ENCODE data around the gene NFATC2IP. TPM values are rescaled to one million over a fixed set of nuclear protein-coding genes. Genes with fewer than 3 reads are reported as not detected.

Gene NFATC2IP
- total and polyA plus RNA-seq, 2 of the 8 experiments (the other 6 are each of a cell fraction or from before 2014, with no cell fraction given): 54.4 to 71.5 TPM

GRCh38 chr16:28946681-28947080 lies 4.1 kb upstream of the NFATC2IP start:
- WGBS, 2 experiments (ENCODE audit: extremely low coverage in 1 of 2, insufficient coverage in 1 of 2, insufficient read length in 1 of 2, insufficient replicate concordance in 2 of 2, low coverage in 1 of 2, low lambda C conversion rate in 2 of 2, missing lambda C conversion rate in 1 of 2): 90% methylated on average over 4 of the region's 4 CpGs; no CpG with 5 or more reads in 1 of the 2 experiments
- POLR2A ChIA-PET (ENCODE audit: partially characterized antibody): interaction anchor here (1.1 to 2.3 kb wide), 4 partner anchors 10 to 85 kb away, joined by 5 to 9 read pairs (median 6); partner anchors contain the start of gene SPNS1
- FAIRE-seq: no peak

More at GRCh38 chr16:28946681-28947080, 4.1 kb upstream of the NFATC2IP start:
- no peak overlapping the region for H3K18ac ChIP-seq (ENCODE audit: extremely low read depth, low read length)
- H2BK120ac ChIP-seq (replicated peaks; ENCODE audit: low read depth, low read length): no peak overlapping the region
- no peak overlapping the region for H2AFZ ChIP-seq (ENCODE audit: low read length)
- DNase-seq (ENCODE audit: low read depth in 1 of 2, low spot score in 2 of 2): no peak
- H3K4me3 ChIP-seq (ENCODE audit: extremely low read depth in 1 of 4, insufficient read depth in 2 of 4, low read depth in 3 of 4, low read length in 4 of 4): no peak overlapping the region
- no peaks in the 10 kb centered on the region for H3K9me3 ChIP-seq (ENCODE audit: insufficient read depth in 2 of 2, low read depth in 1 of 2, low read length in 1 of 2)
- no peak overlapping the region for H3K14ac ChIP-seq (ENCODE audit: insufficient read length)
- CTCF ChIA-PET (ENCODE audit: partially characterized antibody): interaction anchor here (0.6 to 1.9 kb wide), 5 partner anchors 18 to 100 kb away, joined by 3 to 7 read pairs (median 5); partner anchors contain the start of gene TUFM
- H3K79me1 ChIP-seq (ENCODE audit: low read depth, low read length): no peaks in the 10 kb centered on the region
- H3K4me2 ChIP-seq (ENCODE audit: insufficient read depth in 1 of 2, low read depth in 2 of 2, low read length in 2 of 2): no peak overlapping the region; a peak in 1 of 4 replicates
- H4K91ac ChIP-seq (replicated peaks; ENCODE audit: insufficient read length, low read length): no peak overlapping the region
- H3K4me1 ChIP-seq (replicated peaks in 1 of 4; ENCODE audit: control insufficient read depth in 3 of 4, insufficient read depth in 4 of 4, low read length in 3 of 4): peaks cover 0 to 7% (median 1%) of the 10 kb centered on the region in 4 experiments; a peak in 3 of 7 replicates
- no peak overlapping the region for H3K9ac ChIP-seq (replicated peaks in 1 of 4; ENCODE audit: extremely low read depth in 1 of 4, low read depth in 3 of 4, low read length in 3 of 4)
- H2BK5ac ChIP-seq (ENCODE audit: low read depth, low read length): no peak overlapping the region
- H2AK5ac ChIP-seq (ENCODE audit: low read depth, low read length): no peak overlapping the region
- H3K23me2 ChIP-seq (ENCODE audit: low read depth, low read length): peaks cover 5% of the 10 kb centered on the region
- peaks cover 0 to under 1% of the 10 kb centered on the region in 2 experiments for H4K20me1 ChIP-seq (replicated peaks in 1 of 2; ENCODE audit: control insufficient read depth in 1 of 2, insufficient read depth in 2 of 2, low read length in 2 of 2)
- no peak overlapping the region for H3K56ac ChIP-seq (replicated peaks; ENCODE audit: insufficient read length, low read depth, low read length)
- no peak overlapping the region for H2BK12ac ChIP-seq (ENCODE audit: low read depth, low read length)
- no peak for TF ChIP-seq SP4 (IDR thresholded peaks at IDR 0.05; ENCODE audit: low read length)
- TF ChIP-seq EZH2 (IDR thresholded peaks at IDR 0.05; ENCODE audit: low read depth, low read length, severe bottlenecking): no peak
- TF ChIP-seq USF2 (IDR thresholded peaks at IDR 0.05; ENCODE audit: low read length): no peak
- no peak for TF ChIP-seq E2F6 (IDR thresholded peaks at IDR 0.05)
- no peak for TF ChIP-seq NANOG (IDR thresholded peaks at IDR 0.05; ENCODE audit: insufficient read depth, low read depth, low read length, poor library complexity, severe bottlenecking)
- TF ChIP-seq BCL11A (IDR thresholded peaks at IDR 0.05; ENCODE audit: low read depth in 2 of 2, low read length in 2 of 2): no peak
- no peak for TF ChIP-seq RNF2 (IDR thresholded peaks at IDR 0.05; ENCODE audit: borderline replicate concordance, low read depth, low read length, missing control alignments, poor library complexity, severe bottlenecking)
- no peak for TF ChIP-seq TAF1 (IDR thresholded peaks at IDR 0.05; ENCODE audit: low read depth, low read length)
- no peak overlapping the region for H3K4ac ChIP-seq (replicated peaks; ENCODE audit: insufficient read length, low read depth, low read length)
- no peak overlapping the region for H2BK20ac ChIP-seq (ENCODE audit: low read length)
- no peak overlapping the region for H3K23ac ChIP-seq (ENCODE audit: insufficient read length)
- H3K79me2 ChIP-seq (ENCODE audit: control insufficient read depth in 1 of 2, insufficient read depth in 2 of 2, low read length in 2 of 2): peaks cover under 1 to 5% of the 10 kb centered on the region in 2 experiments; a peak in 3 of 4 replicates
- no peaks in the 10 kb centered on the region for H3K27me3 ChIP-seq (replicated peaks in 1 of 4; ENCODE audit: control insufficient read depth in 3 of 4, extremely low read depth in 1 of 4, insufficient read depth in 3 of 4, low read length in 3 of 4)
- no peak overlapping the region for H4K5ac ChIP-seq (ENCODE audit: insufficient read length, low read depth, low read length)
- H4K8ac ChIP-seq (ENCODE audit: extremely low read depth, insufficient read depth, low read length): no peak overlapping the region
- no peak overlapping the region for H2BK15ac ChIP-seq (ENCODE audit: low read length)
- no peak overlapping the region for H3K27ac ChIP-seq (ENCODE audit: low read depth, low read length)
- no peaks in the 10 kb centered on the region for H3K36me3 ChIP-seq (ENCODE audit: control insufficient read depth in 2 of 4, insufficient read depth in 4 of 4, low read length in 3 of 4)

All from H1 (cell line).